ENCODE data around the gene PLA2G2D.

PLA2G2D gene

DNA sequence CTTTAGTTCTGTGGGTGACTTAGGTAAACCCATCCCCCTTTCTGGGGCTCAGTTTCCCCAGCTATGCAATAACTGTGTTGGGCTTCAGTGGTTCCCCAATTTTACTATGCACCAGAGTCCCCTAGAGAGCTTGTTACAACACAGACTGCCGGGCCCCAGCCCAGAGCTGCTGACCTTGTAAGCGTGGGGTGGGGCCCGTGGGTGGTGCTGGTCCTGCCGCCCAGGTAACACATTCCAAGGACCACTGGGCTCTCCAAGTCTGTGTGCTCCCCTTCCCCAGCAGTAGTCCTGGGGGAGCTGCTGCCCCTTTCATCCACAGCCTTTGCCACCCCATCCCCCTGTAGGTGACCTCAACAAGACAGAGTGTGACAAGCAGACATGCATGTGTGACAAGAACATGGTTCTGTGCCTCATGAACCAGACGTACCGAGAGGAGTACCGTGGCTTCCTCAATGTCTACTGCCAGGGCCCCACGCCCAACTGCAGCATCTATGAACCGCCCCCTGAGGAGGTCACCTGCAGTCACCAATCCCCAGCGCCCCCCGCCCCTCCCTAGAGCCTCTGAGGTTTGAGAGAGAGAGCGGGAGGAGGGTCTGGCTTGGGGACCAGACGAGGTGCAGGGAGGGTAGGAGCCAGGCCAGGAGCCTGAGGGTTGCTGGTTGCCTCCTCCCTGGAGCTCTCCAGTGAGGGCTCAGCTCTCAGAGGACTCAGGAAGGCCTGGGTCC, 28.7 kb upstream of the PLA2G2D start:
- no peaks in the 10 kb centered on the region for H3K36me3 ChIP-seq (ENCODE audit: control insufficient read depth in 2 of 2, insufficient read depth in 1 of 2, low read length in 2 of 2)
- H3K27ac ChIP-seq (ENCODE audit: extremely low read depth, low read depth, low read length): no peak overlapping the region
- ChIA-PET CTCF (interaction anchor here (0.6 to 1.4 kb wide), 2 partner anchors 15 to 212 kb away, joined by 3 read pairs; no protein-coding TSS in a partner anchor), POLR2A (no interaction called here)
- H3K4me1 ChIP-seq (ENCODE audit: control insufficient read depth, insufficient read depth, low read length): no peaks in the 10 kb centered on the region
- no peak for TF ChIP-seq ZIC2 (tag by site-specific recombination; IDR thresholded peaks at IDR 0.05)
- TF ChIP-seq KLF8 (tag by site-specific recombination; IDR thresholded peaks at IDR 0.05): no peak
- TF ChIP-seq ZNF580 (tag by site-specific recombination; IDR thresholded peaks at IDR 0.05): no peak
- no peak for TF ChIP-seq GFI1B (tag by site-specific recombination; IDR thresholded peaks at IDR 0.05)
- TF ChIP-seq ZEB2 (tag by site-specific recombination; IDR thresholded peaks at IDR 0.05): no peak
- no peak for TF ChIP-seq MZF1 (tag by site-specific recombination; IDR thresholded peaks at IDR 0.05; ENCODE audit: borderline replicate concordance)
- H3K9me3 ChIP-seq (ENCODE audit: control insufficient read depth, insufficient read depth, low read depth, low read length): no peaks in the 10 kb centered on the region
- H3K4me3 ChIP-seq (ENCODE audit: low read depth, low read length): no peak overlapping the region

DNA sequence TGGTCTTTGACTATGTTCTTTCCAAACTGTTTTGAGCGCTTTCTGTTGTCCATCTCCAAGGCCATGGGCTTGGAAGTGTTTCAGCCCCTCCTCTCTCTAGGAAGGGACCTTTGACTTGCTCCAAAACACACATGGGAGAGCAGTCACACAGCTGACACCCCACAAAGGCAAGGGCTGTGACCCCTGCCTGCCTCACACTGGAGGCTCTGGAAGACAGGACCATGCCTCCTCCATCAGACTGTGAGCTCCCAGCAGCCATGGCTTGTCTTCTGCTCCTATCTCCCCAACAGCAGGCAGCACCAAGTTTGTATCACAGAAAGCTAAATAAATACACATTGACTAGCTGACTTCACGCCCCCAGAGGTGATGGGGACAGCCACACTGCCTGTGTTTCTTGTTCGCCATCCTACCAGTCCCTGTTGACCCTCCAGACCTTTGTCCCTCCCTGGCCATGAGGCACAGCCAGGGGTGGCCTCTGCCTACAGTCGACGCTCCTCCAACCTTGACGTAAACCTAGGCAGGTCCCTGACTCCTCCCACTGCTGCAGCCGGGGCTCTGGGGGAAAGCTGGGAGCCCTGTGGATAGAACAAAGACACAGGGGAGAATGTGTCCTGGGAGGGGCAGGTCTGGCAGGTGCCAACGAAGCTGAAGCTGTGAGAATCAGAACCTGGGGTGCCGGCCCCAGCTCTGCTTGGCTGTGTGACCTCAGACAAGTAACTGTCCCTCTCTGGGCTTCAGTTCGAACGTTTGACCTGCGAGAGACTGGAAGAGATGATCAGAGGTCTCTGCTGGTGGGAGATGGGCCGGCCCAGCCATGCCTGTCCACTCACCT, 24.6 kb upstream of the PLA2G2D start:
- Histone ChIP-seq H3K36me3 (ENCODE audit: control insufficient read depth in 2 of 2, insufficient read depth in 1 of 2, low read length in 2 of 2) (no peaks in the 10 kb centered on the region), H3K27ac (ENCODE audit: extremely low read depth, low read depth, low read length) (no peak overlapping the region), H3K4me1 (ENCODE audit: control insufficient read depth, insufficient read depth, low read length) (no peaks in the 10 kb centered on the region), H3K9me3 (ENCODE audit: control insufficient read depth, insufficient read depth, low read depth, low read length) (no peaks in the 10 kb centered on the region), H3K4me3 (ENCODE audit: low read depth, low read length) (no peak overlapping the region)
- POLR2A ChIA-PET: no interaction called here
- TF ChIP-seq KLF16 (tag by site-specific recombination; IDR thresholded peaks at IDR 0.05): no peak
- TF ChIP-seq, protein P1, sequence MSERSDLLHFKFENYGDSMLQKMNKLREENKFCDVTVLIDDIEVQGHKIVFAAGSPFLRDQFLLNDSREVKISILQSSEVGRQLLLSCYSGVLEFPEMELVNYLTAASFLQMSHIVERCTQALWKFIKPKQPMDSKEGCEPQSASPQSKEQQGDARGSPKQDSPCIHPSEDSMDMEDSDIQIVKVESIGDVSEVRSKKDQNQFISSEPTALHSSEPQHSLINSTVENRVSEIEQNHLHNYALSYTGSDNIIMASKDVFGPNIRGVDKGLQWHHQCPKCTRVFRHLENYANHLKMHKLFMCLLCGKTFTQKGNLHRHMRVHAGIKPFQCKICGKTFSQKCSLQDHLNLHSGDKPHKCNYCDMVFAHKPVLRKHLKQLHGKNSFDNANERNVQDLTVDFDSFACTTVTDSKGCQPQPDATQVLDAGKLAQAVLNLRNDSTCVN (tag by site-specific recombination; optimal IDR thresholded peaks at IDR 0.05): no peak
- TF ChIP-seq ZNF555 (tag by site-specific recombination; conservative IDR thresholded peaks at IDR 0.05): no peak
- TF ChIP-seq ZNF549 (tag by site-specific recombination; IDR thresholded peaks at IDR 0.05): no peak
- TF ChIP-seq ZNF677 (tag by site-specific recombination; IDR thresholded peaks at IDR 0.05): no peak
- no peak for TF ChIP-seq ZNF76 (tag by site-specific recombination; IDR thresholded peaks at IDR 0.05; ENCODE audit: borderline replicate concordance, low read depth)
- TF ChIP-seq OSR2 (tag by site-specific recombination; IDR thresholded peaks at IDR 0.05): no peak
- TF ChIP-seq ZNF132 (tag by site-specific recombination; IDR thresholded peaks at IDR 0.05; ENCODE audit: borderline replicate concordance): no peak
- no peak for TF ChIP-seq ZNF777 (tag by site-specific recombination; IDR thresholded peaks at IDR 0.05; ENCODE audit: borderline replicate concordance)
- TF ChIP-seq, protein P2, sequence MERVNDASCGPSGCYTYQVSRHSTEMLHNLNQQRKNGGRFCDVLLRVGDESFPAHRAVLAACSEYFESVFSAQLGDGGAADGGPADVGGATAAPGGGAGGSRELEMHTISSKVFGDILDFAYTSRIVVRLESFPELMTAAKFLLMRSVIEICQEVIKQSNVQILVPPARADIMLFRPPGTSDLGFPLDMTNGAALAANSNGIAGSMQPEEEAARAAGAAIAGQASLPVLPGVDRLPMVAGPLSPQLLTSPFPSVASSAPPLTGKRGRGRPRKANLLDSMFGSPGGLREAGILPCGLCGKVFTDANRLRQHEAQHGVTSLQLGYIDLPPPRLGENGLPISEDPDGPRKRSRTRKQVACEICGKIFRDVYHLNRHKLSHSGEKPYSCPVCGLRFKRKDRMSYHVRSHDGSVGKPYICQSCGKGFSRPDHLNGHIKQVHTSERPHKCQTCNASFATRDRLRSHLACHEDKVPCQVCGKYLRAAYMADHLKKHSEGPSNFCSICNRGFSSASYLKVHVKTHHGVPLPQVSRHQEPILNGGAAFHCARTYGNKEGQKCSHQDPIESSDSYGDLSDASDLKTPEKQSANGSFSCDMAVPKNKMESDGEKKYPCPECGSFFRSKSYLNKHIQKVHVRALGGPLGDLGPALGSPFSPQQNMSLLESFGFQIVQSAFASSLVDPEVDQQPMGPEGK (tag by site-specific recombination; IDR thresholded peaks at IDR 0.05): no peak
- CTCF ChIA-PET: interaction anchor here (1.1 to 1.5 kb wide), 2 partner anchors 9 to 42 kb away, joined by 4 to 6 read pairs; no protein-coding TSS in a partner anchor

DNA sequence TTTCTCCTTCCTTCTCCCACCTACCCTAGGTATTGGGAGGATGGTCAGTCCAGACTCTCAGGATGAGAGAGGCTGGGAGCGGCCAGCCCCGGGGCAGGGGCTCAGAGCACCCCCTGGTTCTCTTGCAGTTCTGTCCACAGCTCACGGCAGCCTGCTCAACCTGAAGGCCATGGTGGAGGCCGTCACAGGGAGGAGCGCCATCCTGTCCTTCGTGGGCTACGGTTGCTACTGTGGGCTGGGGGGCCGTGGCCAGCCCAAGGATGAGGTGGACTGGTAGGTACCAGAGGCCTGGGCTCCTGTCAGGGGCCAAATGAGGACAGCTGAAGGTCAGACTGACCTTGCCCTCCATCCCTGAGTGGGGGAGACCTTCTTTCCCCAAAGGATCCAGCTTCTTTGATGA, 24.0 kb upstream of the PLA2G2D start:
- H3K4me1 ChIP-seq (ENCODE audit: control insufficient read depth, insufficient read depth, low read length): no peaks in the 10 kb centered on the region
- no peak overlapping the region for H3K4me3 ChIP-seq (ENCODE audit: low read depth, low read length)
- no peaks in the 10 kb centered on the region for H3K9me3 ChIP-seq (ENCODE audit: control insufficient read depth, insufficient read depth, low read depth, low read length)
- H3K27ac ChIP-seq (ENCODE audit: extremely low read depth, low read depth, low read length): no peak overlapping the region
- ChIA-PET POLR2A (no interaction called here), CTCF (interaction anchor here (1.1 to 1.5 kb wide), 2 partner anchors 31 to 42 kb away, joined by 4 to 6 read pairs; no protein-coding TSS in a partner anchor)
- no peaks in the 10 kb centered on the region for H3K36me3 ChIP-seq (ENCODE audit: control insufficient read depth in 2 of 2, insufficient read depth in 1 of 2, low read length in 2 of 2)
- no peak for TF ChIP-seq ZNF623 (tag by site-specific recombination; IDR thresholded peaks at IDR 0.05)
- no peak for TF ChIP-seq SALL2 (tag by site-specific recombination; IDR thresholded peaks at IDR 0.05; ENCODE audit: borderline replicate concordance)
- no peak for TF ChIP-seq ZNF341 (tag by site-specific recombination; IDR thresholded peaks at IDR 0.05; ENCODE audit: low read depth)
- no peak for TF ChIP-seq REST (tag by site-specific recombination; IDR thresholded peaks at IDR 0.05)
- no peak for TF ChIP-seq ZNF155 (tag by site-specific recombination; IDR thresholded peaks at IDR 0.05)

Measured in HEK293 (cell line).